Activated T-cell treated with anti-CD3 and anti-CD28 coated beads, Interleukin-2, amount 50 U/mL, for 72 hours (primary cell): ENCODE results near the gene TRMT5. TPM values are rescaled to one million over a fixed set of nuclear protein-coding genes. Genes with fewer than 3 reads are reported as not detected.

ENCODE experiments used
- total RNA-seq, 2 donors: library from RNA; stranded (reverse); gene quantifications; one replicate each; pipeline ENCODE4 v1.2.3, GENCODE V29; 2022

Gene TRMT5
- total RNA-seq, 2 donors from 2014 or later, result 9.5 to 10.6 TPM

Other genes with a start within 250 kb of the TRMT5 start
- gene MNAT1, start 246.3 kb downstream of the TRMT5 start, total RNA-seq, result 10 to 100 TPM; 45.4 to 51.3 TPM
- gene SLC38A6, start 166 bp upstream of the TRMT5 start, total RNA-seq, result 1 to 10 TPM; 5.9 to 8.0 TPM